BLaER1 treated with 17β-estradiol and CSF1 and Interleukin-3, amounts not matched to agents 10 nM and 100 nM (cell line): ENCODE data around the gene SLC6A9.
A peak's percentile ranks its signal among the peaks of the same experiment; 100 is the strongest.

Experiments used
- H3K27ac ChIP-seq, 11 experiments: shearing (Covaris generic); formaldehyde crosslinking; 2 replicates each; pipeline ENCODE4 v1.8.1; 2022
- H3K27me3 ChIP-seq, 11 experiments: shearing (Covaris generic); formaldehyde crosslinking; 2 replicates each; pipeline ENCODE4 v1.8.1; 2022
- H3K36me3 ChIP-seq, 11 experiments: shearing (Covaris generic); formaldehyde crosslinking; 2 replicates each; pipeline ENCODE4 v1.8.1; 2022
- H3K4me1 ChIP-seq, 10 experiments: shearing (Covaris generic); formaldehyde crosslinking; 2 replicates each; pipeline ENCODE4 v1.8.1; 2022
- H3K4me2 ChIP-seq, 11 experiments: shearing (Covaris generic); formaldehyde crosslinking; 2 replicates each; pipeline ENCODE4 v1.8.1; 2022
- H3K4me3 ChIP-seq, 10 experiments: shearing (Covaris generic); formaldehyde crosslinking; 2 replicates each; pipeline ENCODE4 v1.8.1; 2022
- H3K9ac ChIP-seq, 11 experiments: shearing (Covaris generic); formaldehyde crosslinking; 2 replicates each; pipeline ENCODE4 v1.8.1; 2022
- H3K9me3 ChIP-seq, 11 experiments: shearing (Covaris generic); formaldehyde crosslinking; replicated peaks in 1 of 11; 2 replicates each; pipeline ENCODE4 v1.8.1; 2022
- H4K20me1 ChIP-seq, 11 experiments: shearing (Covaris generic); formaldehyde crosslinking; 2 replicates each; pipeline ENCODE4 v1.8.1; 2022
- Cebpa-rat ChIP-seq, 11 experiments: shearing (Covaris generic); IDR thresholded peaks; 2 replicates each; pipeline ENCODE4 v1.8.1; 2022

Gene SLC6A9

GRCh38 chr1:43969746-43970466 is 61.4 kb downstream of the SLC6A9 start, which contains the start of gene DPH2:
Gene DPH2, plus strand, starts transcription at chr1:43970010. Its CDS starts 166 bp downstream, at chr1:43970176.
- Histone ChIP-seq H3K4me1 (peaks cover 20 to 27% (median 24%) of the 10 kb centered on the region in 10 experiments), H4K20me1 (peaks cover 0 to 42% (median 10%) of the 10 kb centered on the region in 11 experiments; a peak in 10 of 22 replicates), H3K4me2 (peak within 1 kb of the TSS; percentile 86 to 100 (median 96)), H3K36me3 (peaks cover 23 to 57% (median 46%) of the 10 kb centered on the region in 11 experiments), H3K27ac (peak within 1 kb of the TSS; percentile 8 to 87 (median 73); a peak in 20 of 22 replicates), H3K4me3 (peak within 1 kb of the TSS; percentile 76 to 94 (median 88)), H3K9me3 (no peaks in the 10 kb centered on the region), H3K27me3 (no peaks in the 10 kb centered on the region), H3K9ac (peak within 1 kb of the TSS; percentile 76 to 91 (median 84))
- TF ChIP-seq Cebpa-rat (IDR thresholded peaks at IDR 0.05), result no peak

- H3K4me3 ChIP-seq, result peak overlapping the region in 8 of 10 experiments; percentile 76 to 94 (median 88); a peak in 8 of 20 replicates
- H3K9me3 ChIP-seq, result no peaks in the 10 kb centered on the region
- peaks cover 23 to 62% (median 51%) of the 10 kb centered on the region in 11 experiments for H3K36me3 ChIP-seq
- H4K20me1 ChIP-seq, result peaks cover 0 to 47% (median 10%) of the 10 kb centered on the region in 11 experiments; a peak in 10 of 22 replicates
- peak overlapping the region in 10 of 11 experiments; percentile 28 to 90 (median 48); a peak in 16 of 22 replicates for H3K4me2 ChIP-seq
- TF ChIP-seq Cebpa-rat (IDR thresholded peaks at IDR 0.05), result no peak
- H3K9ac ChIP-seq, result no peak overlapping the region
- H3K27me3 ChIP-seq, result no peaks in the 10 kb centered on the region
- peaks cover 20 to 26% (median 23%) of the 10 kb centered on the region in 10 experiments for H3K4me1 ChIP-seq
- no peak overlapping the region for H3K27ac ChIP-seq
Observed at GRCh38 chr1:43969416-43969745, 61.9 kb downstream of the SLC6A9 start.

GRCh38 chr1:43968348-43968948 is 62.8 kb downstream of the SLC6A9 start:
- Histone ChIP-seq H4K20me1 (peaks cover 0 to 48% (median 15%) of the 10 kb centered on the region in 11 experiments; a peak in 11 of 22 replicates), H3K27ac (no peak overlapping the region), H3K9ac (no peak overlapping the region), H3K27me3 (no peaks in the 10 kb centered on the region), H3K9me3 (no peaks in the 10 kb centered on the region), H3K4me2 (no peak overlapping the region), H3K4me3 (no peak overlapping the region), H3K36me3 (peaks cover 29 to 69% (median 55%) of the 10 kb centered on the region in 11 experiments), H3K4me1 (peaks cover 12 to 19% (median 15%) of the 10 kb centered on the region in 10 experiments)
- no peak for TF ChIP-seq Cebpa-rat (IDR thresholded peaks at IDR 0.05)

GRCh38 chr1:43965316-43965715 is 65.9 kb downstream of the SLC6A9 start:
- H3K4me3 ChIP-seq, result no peak overlapping the region
- H4K20me1 ChIP-seq, result peaks cover 0 to 52% (median 8%) of the 10 kb centered on the region in 11 experiments; a peak in 8 of 22 replicates
- no peaks in the 10 kb centered on the region for H3K9me3 ChIP-seq
- H3K27me3 ChIP-seq, result no peaks in the 10 kb centered on the region
- H3K4me1 ChIP-seq, result peaks cover under 1 to 13% (median 1%) of the 10 kb centered on the region in 10 experiments; a peak in 18 of 20 replicates
- peaks cover 31 to 74% (median 67%) of the 10 kb centered on the region in 11 experiments for H3K36me3 ChIP-seq
- no peak overlapping the region for H3K27ac ChIP-seq
- TF ChIP-seq Cebpa-rat (IDR thresholded peaks at IDR 0.05), result no peak
- no peak overlapping the region for H3K9ac ChIP-seq
- H3K4me2 ChIP-seq, result no peak overlapping the region

GRCh38 chr1:43963890-43964289 is 67.4 kb downstream of the SLC6A9 start:
- no peaks in the 10 kb centered on the region for H3K9me3 ChIP-seq
- H3K36me3 ChIP-seq, result peaks cover 45 to 88% (median 79%) of the 10 kb centered on the region in 11 experiments
- H3K9ac ChIP-seq, result no peak overlapping the region
- no peak overlapping the region for H3K4me3 ChIP-seq
- peak overlapping the region in 2 of 11 experiments; percentile 7 to 32; a peak in 3 of 22 replicates for H3K27ac ChIP-seq
- 0 out of 22 replicates have a peak overlapping the region, but pooled peaks of 1 of the 11 experiments have one; percentile 44 for H3K4me2 ChIP-seq
- H3K27me3 ChIP-seq, result no peaks in the 10 kb centered on the region
- no peak for TF ChIP-seq Cebpa-rat (IDR thresholded peaks at IDR 0.05)
- H3K4me1 ChIP-seq, result peaks cover 0 to 12% (median 0%) of the 10 kb centered on the region in 10 experiments; a peak in 8 of 20 replicates
- H4K20me1 ChIP-seq, result peaks cover 0 to 50% (median 6%) of the 10 kb centered on the region in 11 experiments; a peak in 7 of 22 replicates

GRCh38 chr1:43963006-43963405 is 68.3 kb downstream of the SLC6A9 start:
- TF ChIP-seq Cebpa-rat (IDR thresholded peaks at IDR 0.05), result 0 out of 22 replicates have a peak, but pooled peaks of 2 of the 11 experiments have one; percentile 17 to 25
- Histone ChIP-seq H3K4me1 (peaks cover 0 to 12% (median 0%) of the 10 kb centered on the region in 10 experiments; a peak in 8 of 20 replicates), H3K36me3 (peaks cover 53 to 97% (median 88%) of the 10 kb centered on the region in 11 experiments), H3K9ac (no peak overlapping the region), H3K4me3 (no peak overlapping the region), H3K4me2 (peak overlapping the region in 6 of 11 experiments; percentile 7 to 44 (median 22); a peak in 6 of 22 replicates), H3K27me3 (no peaks in the 10 kb centered on the region), H4K20me1 (peaks cover 0 to 45% (median 6%) of the 10 kb centered on the region in 11 experiments; a peak in 7 of 22 replicates), H3K9me3 (no peaks in the 10 kb centered on the region), H3K27ac (no peak overlapping the region; a peak in 2 of 22 replicates)

GRCh38 chr1:43962324-43962723 is 68.9 kb downstream of the SLC6A9 start:
- Histone ChIP-seq H3K27ac (no peak overlapping the region; a peak in 1 of 22 replicates), H3K9me3 (no peaks in the 10 kb centered on the region), H3K36me3 (peaks cover 59 to 98% (median 90%) of the 10 kb centered on the region in 11 experiments), H3K4me2 (no peak overlapping the region), H4K20me1 (peaks cover 0 to 45% (median 8%) of the 10 kb centered on the region in 11 experiments; a peak in 7 of 22 replicates), H3K9ac (no peak overlapping the region), H3K4me3 (no peak overlapping the region), H3K4me1 (peaks cover 0 to 12% (median 0%) of the 10 kb centered on the region in 10 experiments; a peak in 8 of 20 replicates), H3K27me3 (no peaks in the 10 kb centered on the region)
- no peak for TF ChIP-seq Cebpa-rat (IDR thresholded peaks at IDR 0.05)

- no peak for TF ChIP-seq Cebpa-rat (IDR thresholded peaks at IDR 0.05)
- no peak overlapping the region for H3K4me2 ChIP-seq
- H4K20me1 ChIP-seq, result peaks cover 0 to 45% (median 5%) of the 10 kb centered on the region in 11 experiments; a peak in 6 of 22 replicates
- H3K4me1 ChIP-seq, result peaks cover 0 to 12% (median 0%) of the 10 kb centered on the region in 10 experiments; a peak in 8 of 20 replicates
- H3K9ac ChIP-seq, result no peak overlapping the region
- H3K27me3 ChIP-seq, result no peaks in the 10 kb centered on the region
- H3K4me3 ChIP-seq, result no peak overlapping the region
- H3K36me3 ChIP-seq, result peaks cover 66 to 98% (median 90%) of the 10 kb centered on the region in 11 experiments
- no peak overlapping the region for H3K27ac ChIP-seq
- H3K9me3 ChIP-seq, result no peaks in the 10 kb centered on the region
Observed at GRCh38 chr1:43961692-43962091, 69.6 kb downstream of the SLC6A9 start.
